ENCODE results near the gene RAB40A. TPM values are rescaled to one million over a fixed set of nuclear protein-coding genes. Genes with fewer than 3 reads are reported as not detected.
"Not testable (repeated sequence)": the region's sequence is repeated elsewhere in the genome, so short reads cannot be mapped to it uniquely, and the experiment has no call there.

RAB40A gene
- total RNA-seq, 1 donor from 2014 or later: 0.98 TPM

- no peaks in the 10 kb centered on the region for H3K9me3 ChIP-seq
- H3K4me3 ChIP-seq: no peak overlapping the region
- no peak for DNase-seq (ENCODE audit: extremely low spot score in 2 of 2)
- no peaks in the 10 kb centered on the region for H3K27me3 ChIP-seq
- no peak overlapping the region for H3K27ac ChIP-seq
- H3K36me3 ChIP-seq: no peaks in the 10 kb centered on the region
- intact Hi-C loops (cut with DNase I): no loop called here
- no peaks in the 10 kb centered on the region for H3K4me1 ChIP-seq
- no peak for TF ChIP-seq CTCF (IDR thresholded peaks at IDR 0.05)
- no peak for TF ChIP-seq POLR2A (IDR thresholded peaks at IDR 0.05)
- TF ChIP-seq POLR2AphosphoS5 (IDR thresholded peaks at IDR 0.05; ENCODE audit: insufficient read depth in 1 of 2, low read depth in 1 of 2): no peak
These were observed 16.0 kb downstream of the RAB40A start for GRCh38 chrX:103503163-103503852.

GRCh38 chrX:103498786-103499185 is 20.5 kb downstream of the RAB40A start:
- H3K9me3 ChIP-seq: no peaks in the 10 kb centered on the region
- no peaks in the 10 kb centered on the region for H3K36me3 ChIP-seq
- TF ChIP-seq CTCF (IDR thresholded peaks at IDR 0.05) (no peak), POLR2A (IDR thresholded peaks at IDR 0.05) (no peak)
- H3K27me3 ChIP-seq: no peaks in the 10 kb centered on the region
- intact Hi-C loops (cut with DNase I): no loop called here
- no peak overlapping the region for H3K27ac ChIP-seq
- DNase-seq (ENCODE audit: extremely low spot score in 2 of 2): no peak
- H3K4me1 ChIP-seq: no peaks in the 10 kb centered on the region
- H3K4me3 ChIP-seq: no peak overlapping the region

- no peak for DNase-seq (ENCODE audit: extremely low spot score in 2 of 2)
- Histone ChIP-seq H3K27ac (no peak overlapping the region), H3K4me3 (no peak overlapping the region), H3K4me1 (no peaks in the 10 kb centered on the region), H3K9me3 (no peaks in the 10 kb centered on the region), H3K36me3 (no peaks in the 10 kb centered on the region), H3K27me3 (no peaks in the 10 kb centered on the region)
- intact Hi-C loops (cut with DNase I): no loop called here
- TF ChIP-seq CTCF (IDR thresholded peaks at IDR 0.05): no peak
- no peak for TF ChIP-seq POLR2A (IDR thresholded peaks at IDR 0.05)
- TF ChIP-seq POLR2AphosphoS5 (IDR thresholded peaks at IDR 0.05; ENCODE audit: insufficient read depth in 1 of 2, low read depth in 1 of 2): no peak
These were observed 23.5 kb downstream of the RAB40A start for GRCh38 chrX:103495786-103496185.

- H3K27ac ChIP-seq; H3K36me3 ChIP-seq; H3K4me1 ChIP-seq; DNase-seq (ENCODE audit: extremely low spot score in 2 of 2); H3K27me3 ChIP-seq; H3K4me3 ChIP-seq; H3K9me3 ChIP-seq; intact Hi-C loops (cut with DNase I): not testable (repeated sequence)
These were observed 25.7 kb downstream of the RAB40A start for GRCh38 chrX:103493578-103493977.

GRCh38 chrX:103489733-103490132 is 29.6 kb downstream of the RAB40A start:
- H3K27ac ChIP-seq; H3K4me1 ChIP-seq; H3K27me3 ChIP-seq; intact Hi-C loops (cut with DNase I); H3K9me3 ChIP-seq; H3K36me3 ChIP-seq; DNase-seq (ENCODE audit: extremely low spot score in 2 of 2); H3K4me3 ChIP-seq: not testable (repeated sequence)

- H3K4me1 ChIP-seq: no peaks in the 10 kb centered on the region
These were observed 30.5 kb downstream of the RAB40A start for GRCh38 chrX:103488794-103489193.

More at GRCh38 chrX:103488794-103489193, 30.5 kb downstream of the RAB40A start:
- Histone ChIP-seq H3K27me3 (no peaks in the 10 kb centered on the region), H3K36me3 (no peaks in the 10 kb centered on the region), H3K27ac (no peak overlapping the region), H3K9me3 (no peaks in the 10 kb centered on the region), H3K4me3 (no peak overlapping the region)
- TF ChIP-seq CTCF (IDR thresholded peaks at IDR 0.05): no peak
- no peak for TF ChIP-seq POLR2A (IDR thresholded peaks at IDR 0.05)
- TF ChIP-seq POLR2AphosphoS5 (IDR thresholded peaks at IDR 0.05; ENCODE audit: insufficient read depth in 1 of 2, low read depth in 1 of 2): no peak
- intact Hi-C loops (cut with DNase I): no loop called here
- no peak for DNase-seq (ENCODE audit: extremely low spot score in 2 of 2)

Measured in vagina (tissue), 2 donors.